DOHH2 (cell line): ENCODE data around the gene SLC8A1.
A peak's percentile ranks its signal among the peaks of the same experiment; 100 is the strongest.

Experiments
- H3F3A ChIP-seq: fragments of 200-600 bp; sonication (generic), shearing (Covaris generic); 2 replicates; pipeline ENCODE4 v1.6.0; 2016; ENCODE audit warnings: antibody characterized with exemption, mild to moderate bottlenecking; ENCODE audit not compliant: control insufficient read depth, insufficient read depth
- H3K27ac ChIP-seq: fragments of 200-600 bp; sonication (generic); 2 replicates; pipeline ENCODE4 v1.5.1; 2014; ENCODE audit warnings: low read depth, mild to moderate bottlenecking, low read length, moderate library complexity
- H3K27me3 ChIP-seq: fragments of 200-600 bp; sonication (generic); 2 replicates; pipeline ENCODE4 v1.6.1; 2014; ENCODE audit warnings: mild to moderate bottlenecking, low read length, mixed read lengths; ENCODE audit not compliant: control insufficient read depth
- H3K36me3 ChIP-seq: fragments of 200-600 bp; sonication (generic); 2 replicates; pipeline ENCODE4 v1.6.1; 2014; ENCODE audit warnings: mild to moderate bottlenecking, low read length, moderate library complexity, mixed read lengths; ENCODE audit not compliant: control insufficient read depth
- H3K4me1 ChIP-seq: fragments of 200-600 bp; sonication (generic); 2 replicates; pipeline ENCODE4 v1.6.1; 2014; ENCODE audit warnings: mild to moderate bottlenecking, low read length, mixed read lengths; ENCODE audit not compliant: control insufficient read depth
- H3K4me2 ChIP-seq: fragments of 200-600 bp; sonication (generic); 2 replicates; pipeline ENCODE4 v1.6.0; 2014; ENCODE audit warnings: mild to moderate bottlenecking, low read length, moderate library complexity
- H3K4me3 ChIP-seq: fragments of 200-600 bp; sonication (generic); 2 replicates; pipeline ENCODE4 v1.5.1; 2014; ENCODE audit warnings: mild to moderate bottlenecking, low read length, mixed read lengths
- H3K79me2 ChIP-seq: fragments of 200-600 bp; sonication (generic); 2 replicates; pipeline ENCODE4 v1.6.1; 2014; ENCODE audit warnings: mild to moderate bottlenecking, low read length, mixed read lengths; ENCODE audit not compliant: control insufficient read depth
- H3K9me2 ChIP-seq: fragments of 200-600 bp; sonication (generic); replicated peaks from 2 replicates; pipeline ENCODE4 v1.6.1; 2014; ENCODE audit warnings: mild to moderate bottlenecking, low read length, mixed read lengths; ENCODE audit not compliant: control insufficient read depth
- H3K9me3 ChIP-seq: fragments of 200-600 bp; sonication (generic); 2 replicates; pipeline ENCODE4 v1.6.1; 2014; ENCODE audit warnings: antibody characterized with exemption, low read length, mixed read lengths; ENCODE audit not compliant: control insufficient read depth, insufficient read depth
- H4K20me1 ChIP-seq: fragments of 200-600 bp; sonication (generic); 2 replicates; pipeline ENCODE4 v1.6.0; 2014; ENCODE audit warnings: low read depth, mild to moderate bottlenecking, antibody characterized with exemption, low read length, moderate library complexity; ENCODE audit not compliant: control insufficient read depth, insufficient read depth
- EZH2phosphoT487 ChIP-seq: fragments of 200-600 bp; sonication (generic); IDR thresholded peaks from 2 replicates; pipeline ENCODE4 v1.6.1; 2017; ENCODE audit warnings: borderline replicate concordance, mild to moderate bottlenecking, antibody characterized with exemption, low read length, moderate library complexity, mixed read lengths
- TF ChIP-seq, protein P1 (sequence below): fragments of 200-600 bp; sonication (generic); IDR thresholded peaks from one replicate; pipeline ENCODE4 v1.5.1; 2014; ENCODE audit warnings: antibody characterized with exemption, mild to moderate bottlenecking, low read depth, low read length; ENCODE audit not compliant: poor library complexity, severe bottlenecking

The SLC8A1 gene

DNA sequence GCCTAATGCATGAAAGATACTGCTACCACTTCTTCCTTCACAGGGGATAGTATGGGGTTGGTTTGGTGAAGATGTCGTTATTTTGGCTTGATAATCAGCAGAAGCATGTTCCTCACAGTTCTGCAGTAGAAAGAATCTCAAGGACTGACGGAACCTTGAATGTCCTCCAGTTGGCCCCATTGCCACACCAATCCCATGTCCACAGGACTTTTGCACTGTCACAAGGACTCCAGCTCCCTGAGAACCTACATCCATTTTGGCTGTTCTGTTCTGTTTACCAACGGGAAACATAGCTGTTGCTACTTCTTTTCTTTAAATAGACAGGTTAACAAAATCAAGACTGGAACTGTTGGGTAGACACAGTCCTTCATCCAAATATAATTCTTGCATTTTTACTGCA is 270.0 kb downstream of the SLC8A1 start:
- peaks cover 9% of the 10 kb centered on the region for H3K36me3 ChIP-seq
- H3K27me3 ChIP-seq = no peaks in the 10 kb centered on the region
- H3K4me1 ChIP-seq = peaks cover 20% of the 10 kb centered on the region
- TF ChIP-seq, protein P1, sequence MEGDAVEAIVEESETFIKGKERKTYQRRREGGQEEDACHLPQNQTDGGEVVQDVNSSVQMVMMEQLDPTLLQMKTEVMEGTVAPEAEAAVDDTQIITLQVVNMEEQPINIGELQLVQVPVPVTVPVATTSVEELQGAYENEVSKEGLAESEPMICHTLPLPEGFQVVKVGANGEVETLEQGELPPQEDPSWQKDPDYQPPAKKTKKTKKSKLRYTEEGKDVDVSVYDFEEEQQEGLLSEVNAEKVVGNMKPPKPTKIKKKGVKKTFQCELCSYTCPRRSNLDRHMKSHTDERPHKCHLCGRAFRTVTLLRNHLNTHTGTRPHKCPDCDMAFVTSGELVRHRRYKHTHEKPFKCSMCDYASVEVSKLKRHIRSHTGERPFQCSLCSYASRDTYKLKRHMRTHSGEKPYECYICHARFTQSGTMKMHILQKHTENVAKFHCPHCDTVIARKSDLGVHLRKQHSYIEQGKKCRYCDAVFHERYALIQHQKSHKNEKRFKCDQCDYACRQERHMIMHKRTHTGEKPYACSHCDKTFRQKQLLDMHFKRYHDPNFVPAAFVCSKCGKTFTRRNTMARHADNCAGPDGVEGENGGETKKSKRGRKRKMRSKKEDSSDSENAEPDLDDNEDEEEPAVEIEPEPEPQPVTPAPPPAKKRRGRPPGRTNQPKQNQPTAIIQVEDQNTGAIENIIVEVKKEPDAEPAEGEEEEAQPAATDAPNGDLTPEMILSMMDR = no peak
- TF ChIP-seq EZH2phosphoT487 = no peak
- no peaks in the 10 kb centered on the region for H3K9me3 ChIP-seq
- no peaks in the 10 kb centered on the region for H4K20me1 ChIP-seq
- H3K9me2 ChIP-seq = no peaks in the 10 kb centered on the region
- H3K27ac ChIP-seq = no peak overlapping the region
- H3K4me2 ChIP-seq = no peak overlapping the region
- no peaks in the 10 kb centered on the region for H3F3A ChIP-seq
- H3K4me3 ChIP-seq = no peak overlapping the region
- no peaks in the 10 kb centered on the region for H3K79me2 ChIP-seq

DNA sequence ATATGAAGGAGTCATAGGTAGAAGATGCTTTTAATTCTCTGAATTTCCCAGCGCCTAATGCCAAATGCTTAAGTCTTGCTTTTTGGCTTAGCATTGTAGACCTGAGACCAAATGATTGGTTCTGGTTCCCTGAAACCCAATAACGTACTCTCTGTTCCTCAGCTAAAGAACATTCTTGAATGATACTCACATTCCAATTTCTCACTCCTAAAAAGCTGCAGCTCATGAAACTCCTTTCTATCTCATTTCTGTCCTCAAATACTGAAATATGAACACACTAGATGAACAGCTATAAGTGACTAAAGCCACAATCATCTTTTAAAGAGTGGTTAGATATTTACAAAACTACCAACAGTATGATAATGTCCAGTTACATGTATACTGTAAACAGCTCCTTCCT is 272.1 kb downstream of the SLC8A1 start:
- Histone ChIP-seq H3K27me3 (no peaks in the 10 kb centered on the region), H3K27ac (no peak overlapping the region)
- no peak for TF ChIP-seq EZH2phosphoT487
- TF ChIP-seq, protein P1 = no peak

DNA sequence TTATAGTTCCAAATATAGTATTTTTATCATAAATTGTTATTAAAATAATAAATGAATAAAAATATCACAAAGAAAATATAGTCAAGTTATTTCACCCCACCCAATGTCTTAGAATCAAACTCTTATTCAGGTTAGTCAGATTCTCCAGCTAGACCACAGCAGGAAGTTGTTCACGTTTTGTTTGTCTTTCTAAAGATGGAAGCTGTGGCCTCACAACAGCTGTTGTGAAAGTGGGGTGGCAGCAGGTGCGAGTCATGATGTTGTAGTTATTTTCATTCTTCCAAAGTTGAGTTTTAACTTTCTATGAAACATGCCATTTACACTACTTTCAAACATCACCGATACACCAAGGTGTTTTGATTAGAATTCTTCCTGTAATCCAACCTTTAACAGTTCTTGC is 272.9 kb downstream of the SLC8A1 start:
- TF ChIP-seq, protein P1 = no peak
- TF ChIP-seq EZH2phosphoT487 = no peak
- Histone ChIP-seq H3K36me3 (peaks cover 9% of the 10 kb centered on the region), H3K9me2 (no peaks in the 10 kb centered on the region), H3K79me2 (no peaks in the 10 kb centered on the region), H3K4me1 (peaks cover 20% of the 10 kb centered on the region), H3K27me3 (no peaks in the 10 kb centered on the region), H3F3A (no peaks in the 10 kb centered on the region), H3K27ac (no peak overlapping the region), H3K4me3 (peak overlapping the region; percentile 37), H3K4me2 (peak overlapping the region; percentile 57), H3K9me3 (no peaks in the 10 kb centered on the region), H4K20me1 (no peaks in the 10 kb centered on the region)

More for the DNA sequence above, 272.1 kb downstream of the SLC8A1 start:
- peaks cover 9% of the 10 kb centered on the region for H3K36me3 ChIP-seq
- peaks cover 20% of the 10 kb centered on the region for H3K4me1 ChIP-seq
- peak overlapping the region; percentile 57 for H3K4me2 ChIP-seq
- no peaks in the 10 kb centered on the region for H3K9me3 ChIP-seq
- H3K9me2 ChIP-seq = no peaks in the 10 kb centered on the region
- H3F3A ChIP-seq = no peaks in the 10 kb centered on the region
- peak overlapping the region; percentile 37; the same call in 1 of the 2 replicates for H3K4me3 ChIP-seq
- no peaks in the 10 kb centered on the region for H3K79me2 ChIP-seq
- H4K20me1 ChIP-seq = no peaks in the 10 kb centered on the region
